HepG2 (cell line): ENCODE results near the gene CTNNBIP1. TPM values are rescaled to one million over a fixed set of nuclear protein-coding genes. Genes with fewer than 3 reads are reported as not detected.

Experiments used
- AFF4 ChIP-seq: sonication (generic); formaldehyde crosslinking; IDR thresholded peaks from 2 replicates; pipeline ENCODE4 v1.4.0; 2020; ENCODE audit warnings: missing genetic modification reagents
- AGO1 ChIP-seq: fragments of 200-400 bp; formaldehyde crosslinking; IDR thresholded peaks from 2 replicates; pipeline ENCODE4 v1.6.1; 2017; ENCODE audit warnings: mild to moderate bottlenecking, low read depth, low read length, moderate library complexity; ENCODE audit not compliant: poor library complexity, severe bottlenecking
- CSRNP2 ChIP-seq: sonication (generic); formaldehyde crosslinking; conservative IDR thresholded peaks from 2 replicates; pipeline ENCODE4 v1.8.0; 2022; ENCODE audit warnings: low read depth, missing genetic modification reagents
- HOXA3 ChIP-seq: sonication (generic); formaldehyde crosslinking; IDR thresholded peaks from 2 replicates; pipeline ENCODE4 v1.5.0; 2020; ENCODE audit warnings: missing genetic modification reagents
- JUND ChIP-seq: sonication (generic); formaldehyde crosslinking; IDR thresholded peaks from 2 replicates; pipeline ENCODE4 v1.8.0; 2022; ENCODE audit warnings: mild to moderate bottlenecking, missing genetic modification reagents
- MBNL3 ChIP-seq: fragments of 250-450 bp; sonication (Bioruptor Pico); conservative IDR thresholded peaks from 2 replicates; pipeline ENCODE4 v1.8.0; 2022; ENCODE audit warnings: mild to moderate bottlenecking, inconsistent platforms
- MIER2 ChIP-seq: IDR thresholded peaks from 2 replicates; pipeline ENCODE4 v1.6.1; 2016; ENCODE audit warnings: missing biosample characterization, missing genetic modification reagents
- NFIB ChIP-seq: sonication (generic); formaldehyde crosslinking; IDR thresholded peaks from 2 replicates; pipeline ENCODE4 v1.9.0; 2021; ENCODE audit warnings: missing genetic modification reagents, mild to moderate bottlenecking, borderline replicate concordance
- PPARG ChIP-seq: conservative IDR thresholded peaks from 2 replicates; pipeline ENCODE4 v1.6.1; 2016; ENCODE audit warnings: missing biosample characterization, missing genetic modification reagents
- RELA ChIP-seq: sonication (generic); formaldehyde crosslinking; IDR thresholded peaks from 2 replicates; pipeline ENCODE4 v1.4.0; 2020; ENCODE audit warnings: missing genetic modification reagents
- RFX5 ChIP-seq: IDR thresholded peaks from 2 replicates; pipeline ENCODE4 v1.6.1; 2011; ENCODE audit warnings: low read depth, low read length, improper control_type of control experiment
- SPEN ChIP-seq: sonication (generic); formaldehyde crosslinking; IDR thresholded peaks from 2 replicates; pipeline ENCODE4 v1.5.1; 2020; ENCODE audit warnings: low read depth, mild to moderate bottlenecking, missing genetic modification reagents
- ZNF33A ChIP-seq: sonication (generic); formaldehyde crosslinking; IDR thresholded peaks from 2 replicates; pipeline ENCODE4 v1.5.1; 2020; ENCODE audit warnings: missing genetic modification reagents, mild to moderate bottlenecking, moderate library complexity, borderline replicate concordance
- ZNF44 ChIP-seq: sonication (generic); formaldehyde crosslinking; IDR thresholded peaks from 2 replicates; pipeline ENCODE4 v1.5.1; 2020; ENCODE audit warnings: mild to moderate bottlenecking, missing genetic modification reagents
- ZNF572 ChIP-seq: sonication (generic); formaldehyde crosslinking; IDR thresholded peaks from 2 replicates; pipeline ENCODE4 v1.5.1; 2020; ENCODE audit warnings: mild to moderate bottlenecking, missing genetic modification reagents
- ZNF83 ChIP-seq: sonication (generic); formaldehyde crosslinking; IDR thresholded peaks from 2 replicates; pipeline ENCODE4 v1.4.0; 2020; ENCODE audit warnings: missing genetic modification reagents, mild to moderate bottlenecking, borderline replicate concordance
- ZZZ3 ChIP-seq: sonication (generic); formaldehyde crosslinking; IDR thresholded peaks from 2 replicates; pipeline ENCODE4 v1.4.0; 2020; ENCODE audit warnings: missing genetic modification reagents, mild to moderate bottlenecking, borderline replicate concordance
- polyA plus RNA-seq, 8 experiments: library from polyadenylated mRNA; depleted of rRNA in 3 of 8; stranded (reverse) in 7 of 8; unstranded in 1 of 8; fragments of >200 nt; fragmentation: Illumina TruSeq in 4 of 8; extraction: Trizol in 4 of 8; gene quantifications; 2 replicates each; pipeline versions ENCODE4 v1.2.1 to v1.2.3, GENCODE V29; 2011 to 2016; ENCODE audit warnings: low read depth in 4 of 8, missing spikeins in 1 of 8, mixed read lengths in 1 of 8; ENCODE audit not compliant: insufficient read depth in 1 of 8
- total RNA-seq, 5 experiments: library from RNA; depleted of rRNA; stranded (reverse); fragments of >200 nt; fragmentation: Illumina TruSeq; extraction: Trizol; gene quantifications; 2 replicates each; pipeline ENCODE4 v1.2.3, GENCODE V29; 2016; ENCODE audit warnings: low read depth in 1 of 5
- TF ChIP-seq, protein P1 (sequence below): sonication (generic); formaldehyde crosslinking; IDR thresholded peaks from 2 replicates; pipeline ENCODE4 v1.4.0; 2020; ENCODE audit warnings: missing genetic modification reagents, borderline replicate concordance

CTNNBIP1 gene
- total and polyA plus RNA-seq, 2 of the 13 experiments (the other 11 are each of a cell fraction or from before 2014, with no cell fraction given): 71.7 to 83.0 TPM

DNA sequence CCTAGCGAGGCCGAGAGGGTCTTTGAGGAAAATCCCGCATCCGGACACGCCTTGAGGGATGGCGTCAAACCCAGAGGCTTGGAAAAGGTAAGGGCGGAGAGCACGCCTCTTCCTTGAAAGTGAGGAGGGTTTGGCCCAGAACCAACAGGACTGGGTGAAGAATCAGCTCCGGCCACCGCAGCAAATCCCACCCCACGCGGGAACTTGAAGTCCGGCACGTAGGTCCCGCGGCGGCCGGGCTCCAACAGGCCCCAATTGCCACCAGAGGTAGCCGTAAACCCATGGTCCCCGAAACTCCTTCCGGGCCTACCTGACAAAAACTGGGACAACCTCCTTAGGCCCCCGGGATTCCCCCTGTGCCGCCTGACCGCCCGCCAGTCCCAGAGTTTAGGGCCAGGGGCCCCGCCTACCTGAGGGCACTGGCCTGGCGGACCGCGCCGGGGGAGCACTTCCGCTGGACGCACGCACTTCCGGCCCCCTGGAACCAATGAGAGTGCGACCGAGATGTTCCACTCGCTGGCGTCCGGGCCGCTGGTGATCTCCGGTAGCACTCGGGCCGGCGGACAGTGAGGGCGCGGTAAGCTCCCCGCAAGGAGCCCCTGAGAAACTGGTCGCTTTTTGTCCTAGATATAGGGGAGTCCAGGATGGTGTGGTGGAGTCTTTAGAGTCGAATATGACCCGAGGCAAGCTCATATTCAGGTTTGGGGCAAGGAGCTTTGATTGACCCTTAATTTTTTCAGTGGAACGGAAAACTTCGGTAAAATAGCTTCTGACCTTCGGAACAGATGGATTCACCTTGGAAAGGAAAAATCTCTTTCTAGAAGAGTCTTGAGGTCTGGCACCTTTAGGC is 33.1 kb upstream of the CTNNBIP1 start, which contains the start of the genes LZIC and NMNAT1 (continued):
- no peak for TF ChIP-seq CSRNP2 (CRISPR knock-in tag)
- TF ChIP-seq SPEN (CRISPR knock-in tag): peak; percentile 96
- TF ChIP-seq NFIB (CRISPR knock-in tag): no peak
- 0 out of 2 replicates have a peak, but pooled peaks have one; percentile 49 for TF ChIP-seq ZNF83 (CRISPR knock-in tag)
- peak; percentile 81; the same call in 1 of the 2 replicates for TF ChIP-seq AFF4
- peak; percentile 78 for TF ChIP-seq AGO1
- peak; percentile 92; the same call in 1 of the 2 replicates for TF ChIP-seq ZZZ3 (CRISPR knock-in tag)
- peak; percentile 76 for TF ChIP-seq JUND
- TF ChIP-seq RELA: peak; percentile 81; the same call in 1 of the 2 replicates
- no peak for TF ChIP-seq MBNL3 (CRISPR knock-in tag)
- peak; percentile 75; the same call in 1 of the 2 replicates for TF ChIP-seq ZNF33A (CRISPR knock-in tag)
- TF ChIP-seq, protein P1, sequence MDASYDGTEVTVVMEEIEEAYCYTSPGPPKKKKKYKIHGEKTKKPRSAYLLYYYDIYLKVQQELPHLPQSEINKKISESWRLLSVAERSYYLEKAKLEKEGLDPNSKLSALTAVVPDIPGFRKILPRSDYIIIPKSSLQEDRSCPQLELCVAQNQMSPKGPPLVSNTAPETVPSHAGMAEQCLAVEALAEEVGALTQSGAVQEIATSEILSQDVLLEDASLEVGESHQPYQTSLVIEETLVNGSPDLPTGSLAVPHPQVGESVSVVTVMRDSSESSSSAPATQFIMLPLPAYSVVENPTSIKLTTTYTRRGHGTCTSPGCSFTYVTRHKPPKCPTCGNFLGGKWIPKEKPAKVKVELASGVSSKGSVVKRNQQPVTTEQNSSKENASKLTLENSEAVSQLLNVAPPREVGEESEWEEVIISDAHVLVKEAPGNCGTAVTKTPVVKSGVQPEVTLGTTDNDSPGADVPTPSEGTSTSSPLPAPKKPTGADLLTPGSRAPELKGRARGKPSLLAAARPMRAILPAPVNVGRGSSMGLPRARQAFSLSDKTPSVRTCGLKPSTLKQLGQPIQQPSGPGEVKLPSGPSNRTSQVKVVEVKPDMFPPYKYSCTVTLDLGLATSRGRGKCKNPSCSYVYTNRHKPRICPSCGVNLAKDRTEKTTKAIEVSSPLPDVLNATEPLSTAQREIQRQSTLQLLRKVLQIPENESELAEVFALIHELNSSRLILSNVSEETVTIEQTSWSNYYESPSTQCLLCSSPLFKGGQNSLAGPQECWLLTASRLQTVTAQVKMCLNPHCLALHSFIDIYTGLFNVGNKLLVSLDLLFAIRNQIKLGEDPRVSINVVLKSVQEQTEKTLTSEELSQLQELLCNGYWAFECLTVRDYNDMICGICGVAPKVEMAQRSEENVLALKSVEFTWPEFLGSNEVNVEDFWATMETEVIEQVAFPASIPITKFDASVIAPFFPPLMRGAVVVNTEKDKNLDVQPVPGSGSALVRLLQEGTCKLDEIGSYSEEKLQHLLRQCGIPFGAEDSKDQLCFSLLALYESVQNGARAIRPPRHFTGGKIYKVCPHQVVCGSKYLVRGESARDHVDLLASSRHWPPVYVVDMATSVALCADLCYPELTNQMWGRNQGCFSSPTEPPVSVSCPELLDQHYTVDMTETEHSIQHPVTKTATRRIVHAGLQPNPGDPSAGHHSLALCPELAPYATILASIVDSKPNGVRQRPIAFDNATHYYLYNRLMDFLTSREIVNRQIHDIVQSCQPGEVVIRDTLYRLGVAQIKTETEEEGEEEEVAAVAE (CRISPR knock-in tag): peak; percentile 80; the same call in 1 of the 2 replicates
- TF ChIP-seq ZNF572: no peak
- peak; percentile 75 for TF ChIP-seq MIER2 (CRISPR knock-in tag)
- no peak for TF ChIP-seq PPARG (CRISPR knock-in tag)
- peak; percentile 93 for TF ChIP-seq HOXA3 (CRISPR knock-in tag)
- TF ChIP-seq ZNF44: no peak
- TF ChIP-seq RFX5: peak; percentile 38; the same call in 1 of the 2 replicates
